ENCODE results near the gene UCN2.

UCN2 gene

DNA sequence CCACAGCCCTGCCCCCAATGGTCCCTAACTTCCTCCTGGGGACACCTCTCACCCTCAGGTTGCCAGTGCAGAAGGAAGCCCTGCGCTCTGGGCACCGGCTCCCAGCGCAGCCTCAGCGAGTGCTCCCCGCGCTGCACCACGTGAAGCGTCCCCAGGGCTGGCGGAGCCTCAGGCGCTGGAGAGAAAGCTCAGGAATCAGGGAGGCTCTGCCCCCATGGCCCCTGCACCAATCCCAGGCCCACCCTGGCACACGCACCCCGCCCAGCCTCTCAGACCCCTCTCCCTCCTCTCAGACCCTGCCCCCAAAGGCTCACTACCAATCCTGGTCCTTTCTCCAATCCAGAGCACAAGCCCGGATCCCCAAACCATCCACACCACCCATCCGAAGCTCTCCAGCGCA, 24.6 kb upstream of the UCN2 start:
- no peak for DNase-seq

DNA sequence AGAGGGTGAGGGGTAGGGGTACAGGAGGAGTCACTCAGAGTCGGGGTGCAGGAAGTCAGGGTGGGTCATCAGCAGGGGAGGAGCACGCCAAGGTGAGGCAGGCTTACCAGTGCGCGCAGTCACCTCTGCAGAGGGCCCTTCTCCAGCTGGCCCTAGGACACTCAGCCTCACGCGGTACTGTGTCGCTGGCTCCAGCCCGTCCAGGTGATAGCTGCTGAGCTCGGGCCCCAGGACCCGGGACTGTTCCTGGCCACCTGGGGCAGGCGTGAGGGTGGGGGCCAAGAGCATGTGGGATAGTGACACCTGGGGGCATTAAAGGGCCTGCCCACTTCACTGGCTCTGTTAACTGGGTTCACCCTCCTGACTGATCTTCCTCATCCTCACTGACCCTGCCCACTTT, 24.1 kb upstream of the UCN2 start:
- DNase-seq, result no peak

DNA sequence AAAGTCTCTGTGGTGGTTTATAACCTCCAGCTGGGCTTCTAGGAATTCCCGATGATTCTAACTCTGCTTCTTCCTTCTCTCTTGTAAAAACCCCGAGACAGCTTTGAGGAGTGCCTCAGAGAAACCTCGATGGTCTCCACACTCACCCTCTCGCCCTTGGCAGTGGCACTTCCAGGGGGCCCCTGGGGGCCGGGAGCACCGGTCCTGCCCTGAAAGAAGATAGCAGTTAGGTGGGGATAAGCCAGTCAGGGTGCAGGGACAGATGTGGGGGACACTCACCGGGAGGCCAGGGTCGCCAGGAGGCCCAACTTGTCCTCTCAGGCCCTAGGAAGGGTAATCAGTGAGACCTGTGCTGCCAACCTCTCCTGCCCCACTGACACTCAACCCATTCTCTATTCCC, 21.8 kb upstream of the UCN2 start:
- no peak for DNase-seq

DNA sequence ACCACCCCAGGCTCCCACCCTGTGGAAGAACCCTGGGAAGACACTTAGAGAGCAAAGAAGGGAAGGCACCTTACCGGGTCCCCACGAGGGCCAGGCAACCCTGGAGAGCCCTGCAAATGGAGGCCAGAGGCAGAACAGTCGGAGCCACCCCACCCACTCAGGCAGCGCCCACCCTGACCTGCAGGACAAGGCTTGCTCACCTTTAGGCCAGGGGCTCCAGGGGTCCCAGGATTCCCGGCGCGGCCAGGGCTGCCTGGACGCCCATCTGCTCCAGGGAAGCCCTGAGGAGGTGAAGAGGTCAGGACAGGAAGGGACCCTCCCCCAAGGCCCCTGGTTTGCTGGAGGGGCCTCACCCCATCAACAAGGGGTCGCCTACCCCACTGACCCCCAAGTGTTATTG, 21.3 kb upstream of the UCN2 start:
- DNase-seq, result no peak

GRCh38 chr3:48581621-48582481, 18.3 kb upstream of the UCN2 start:
- no peak for DNase-seq

DNA sequence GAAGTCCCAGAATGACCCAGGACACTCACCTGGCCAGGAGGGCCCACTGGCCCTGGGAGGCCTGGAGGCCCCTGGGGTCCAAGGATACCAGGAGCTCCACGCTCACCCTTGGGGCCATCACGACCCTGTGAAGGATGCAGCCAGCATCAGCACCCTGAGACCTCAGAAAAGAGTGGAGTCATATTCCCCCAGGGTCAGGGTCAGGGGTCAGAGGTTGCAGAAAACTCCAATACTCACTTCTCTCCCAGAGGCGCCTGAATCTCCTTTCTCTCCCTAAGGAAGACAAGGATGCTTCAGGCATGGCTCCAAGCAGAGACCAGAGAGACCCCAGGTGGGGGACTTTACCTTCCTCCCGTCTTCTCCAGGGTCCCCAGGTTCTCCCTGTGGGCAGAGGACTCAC, 13.1 kb upstream of the UCN2 start:
- DNase-seq, result no peak

DNA sequence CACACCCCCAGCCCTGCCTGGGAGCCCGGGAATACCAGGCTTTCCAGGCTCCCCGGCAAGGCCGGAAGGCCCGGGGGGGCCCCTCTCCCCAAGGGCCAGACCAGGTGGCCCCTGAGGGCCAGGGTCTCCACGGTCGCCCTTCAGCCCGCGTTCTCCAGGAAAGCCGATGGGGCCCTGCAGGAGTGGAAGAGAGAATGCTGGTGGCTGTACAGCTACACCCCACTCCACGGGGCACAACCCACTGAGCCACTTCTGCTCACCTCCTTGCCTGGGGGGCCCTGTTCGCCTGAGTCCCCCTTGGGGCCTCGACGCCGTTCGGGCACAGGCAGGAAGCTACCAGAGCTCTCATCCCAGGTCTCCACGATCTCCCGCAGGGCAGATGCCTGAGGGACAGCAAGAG, 11.8 kb upstream of the UCN2 start:
- DNase-seq, result no peak

DNA sequence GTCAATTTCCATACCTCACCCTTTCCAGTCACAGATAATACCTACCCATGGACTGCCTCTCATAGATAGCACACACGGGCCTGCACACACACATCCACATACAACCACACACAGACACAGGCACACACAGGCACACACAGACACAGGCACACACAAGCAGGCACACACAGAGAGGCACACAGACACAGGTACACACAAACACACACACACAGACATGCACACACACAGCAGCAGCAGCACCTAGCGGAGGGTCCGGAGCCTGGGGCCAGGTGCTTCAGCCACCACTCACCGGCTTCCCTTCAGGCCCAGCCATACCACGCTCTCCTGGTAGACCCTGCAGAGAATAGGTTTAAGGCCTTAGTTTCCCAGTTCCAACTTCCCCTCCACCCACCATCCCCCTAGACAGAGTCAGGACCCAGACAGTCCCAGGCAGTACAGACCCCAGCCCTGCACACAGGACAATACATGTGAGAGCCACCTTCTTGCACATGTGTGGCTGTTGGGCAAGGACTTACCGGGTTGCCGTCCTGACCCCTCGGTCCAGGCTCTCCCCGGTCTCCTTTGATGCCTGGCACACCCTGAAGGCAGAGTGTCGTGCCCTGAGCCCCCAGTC, 10.5 kb upstream of the UCN2 start:
- DNase-seq, result no peak

GRCh38 chr3:48572517-48572916, 8.9 kb upstream of the UCN2 start:
- DNase-seq, result no peak

DNA sequence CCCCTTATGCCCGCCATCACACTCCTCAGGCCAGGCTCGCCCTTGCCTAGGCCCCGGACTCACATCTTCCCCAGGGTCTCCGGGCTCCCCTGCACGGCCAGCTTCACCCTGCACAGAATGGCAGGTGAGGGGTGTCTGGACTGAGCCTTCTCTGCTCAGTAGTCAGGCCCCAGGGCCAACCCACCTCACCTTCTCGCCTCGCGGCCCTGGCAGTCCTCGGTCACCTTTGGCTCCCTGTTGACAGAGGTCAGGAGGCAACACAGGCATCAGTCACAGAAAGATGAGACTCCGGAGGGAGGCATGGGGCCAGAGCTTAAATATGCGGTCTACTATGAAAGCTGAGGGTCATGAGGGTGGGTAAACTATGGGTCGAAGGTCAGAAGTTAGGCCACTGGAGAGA, 8.4 kb upstream of the UCN2 start:
- no peak for DNase-seq

DNA sequence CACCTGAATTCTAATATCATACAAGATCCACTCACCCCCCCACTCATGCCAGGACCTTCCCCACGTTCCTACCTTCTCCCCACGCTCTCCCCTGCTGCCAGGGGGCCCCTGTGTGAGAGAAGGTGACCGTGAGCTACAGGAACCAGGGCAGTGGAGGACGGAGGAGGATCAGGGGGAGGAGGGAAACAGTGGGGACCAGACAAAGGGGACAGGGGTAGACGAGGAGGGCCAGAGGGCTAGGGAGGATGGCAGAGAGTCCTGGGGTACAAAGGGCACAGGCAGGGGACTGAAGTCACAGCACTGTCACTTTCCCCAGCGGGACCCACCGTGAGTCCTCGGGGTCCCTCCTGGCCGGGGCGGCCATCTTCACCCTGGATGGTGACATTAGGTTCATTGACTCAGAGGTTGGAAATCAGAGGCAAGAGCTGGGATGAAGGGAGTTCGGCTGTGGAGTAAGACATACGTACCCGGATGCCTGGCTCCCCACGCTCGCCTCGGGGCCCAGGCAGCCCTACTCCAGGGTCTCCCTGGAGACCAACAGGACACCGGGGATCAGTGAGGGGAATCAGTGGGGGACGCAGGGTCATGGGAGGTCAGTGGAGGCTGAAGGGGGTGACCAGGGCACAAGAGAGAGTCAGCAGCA, 6.3 kb upstream of the UCN2 start:
- DNase-seq, result no peak

- DNase-seq, result no peak
Observed at GRCh38 chr3:48569400-48569799, 5.8 kb upstream of the UCN2 start.

- no peak for DNase-seq
Observed at GRCh38 chr3:48568476-48568875, 4.9 kb upstream of the UCN2 start.

- no peak for DNase-seq
Observed at GRCh38 chr3:48567500-48567899, 3.9 kb upstream of the UCN2 start.

- DNase-seq, result no peak
Observed at GRCh38 chr3:48567090-48567489, 3.5 kb upstream of the UCN2 start.

- no peak for DNase-seq
Observed at GRCh38 chr3:48566401-48566760, 2.8 kb upstream of the UCN2 start.

GRCh38 chr3:48565591-48566400, 2.2 kb upstream of the UCN2 start:
- peak; percentile 28 for DNase-seq

GRCh38 chr3:48565186-48565585, 1.6 kb upstream of the UCN2 start:
- no peak for DNase-seq

GRCh38 chr3:48564667-48565066, 1.1 kb upstream of the UCN2 start:
- DNase-seq, result no peak

- no peak for DNase-seq
Observed at GRCh38 chr3:48564022-48564421, 441 bp upstream of the UCN2 start.

GRCh38 chr3:48562367-48563095, 1.1 kb downstream of the UCN2 start:
- DNase-seq, result no peak

DNA sequence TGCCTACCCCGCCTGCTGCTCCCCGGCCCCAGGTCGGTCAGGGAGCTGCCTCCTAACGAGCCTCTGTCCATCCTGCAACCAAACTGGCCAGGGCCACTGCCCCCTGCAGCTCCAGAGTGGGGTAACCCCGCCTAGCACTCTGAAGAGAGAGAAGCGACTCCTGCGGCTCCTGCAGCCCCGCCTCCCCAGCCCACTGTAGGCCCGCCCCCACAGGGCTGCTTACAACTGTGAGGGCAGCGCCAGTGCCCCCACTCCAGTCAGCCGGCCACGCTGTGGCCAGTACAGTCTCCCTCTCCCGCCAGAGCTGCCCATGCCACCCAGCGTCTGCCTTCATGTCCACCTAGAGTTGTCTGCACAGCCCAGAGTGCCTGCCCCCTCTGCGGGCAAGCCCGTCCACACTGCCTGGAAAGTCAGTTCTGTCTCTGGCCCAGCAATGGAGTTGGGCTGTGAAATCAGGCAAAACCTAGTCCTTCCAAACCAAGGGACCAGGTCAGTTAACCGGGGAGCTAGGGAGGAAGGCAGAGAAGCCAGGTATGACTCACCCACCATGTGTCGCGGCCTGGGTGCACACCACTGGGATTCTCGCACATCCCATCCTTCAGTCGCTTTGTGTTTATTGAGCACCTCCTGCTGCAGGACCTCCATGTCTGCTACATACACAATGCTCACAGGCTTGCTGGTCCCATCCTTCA, 2.4 kb downstream of the UCN2 start:
- DNase-seq, result peak; percentile 23

All from SHP77 treated with DMSO at 0.1 percent for 48 hours (cell line).